Liver (tissue), 3 donors: ENCODE results near the gene RSPH4A.

Experiments used
- EGR1 ChIP-seq, 2 donors: IDR thresholded peaks; 2 replicates each; pipeline ENCODE4 v1.6.1; 2016 to 2018; ENCODE audit warnings: antibody characterized with exemption in 2 of 2, low read depth in 2 of 2
- FOXA1 ChIP-seq: IDR thresholded peaks from 2 replicates; pipeline ENCODE4 v1.6.1; 2016; ENCODE audit warnings: antibody characterized with exemption
- GABPA ChIP-seq, 2 donors: IDR thresholded peaks in 1 of 2; conservative IDR thresholded peaks in 1 of 2; 2 replicates each; pipeline ENCODE4 v1.6.1; 2016; ENCODE audit warnings: antibody characterized with exemption in 2 of 2, mild to moderate bottlenecking in 1 of 2, moderate library complexity in 1 of 2
- JUND ChIP-seq, 2 donors: IDR thresholded peaks; 2 replicates each; pipeline ENCODE4 v1.6.1; 2016; ENCODE audit warnings: antibody characterized with exemption in 2 of 2
- NR2F2 ChIP-seq: IDR thresholded peaks from 2 replicates; pipeline ENCODE4 v1.6.1; 2016; ENCODE audit warnings: antibody characterized with exemption
- RAD21 ChIP-seq, 2 donors: IDR thresholded peaks; 2 replicates each; pipeline ENCODE4 v1.6.1; 2016; ENCODE audit warnings: antibody characterized with exemption in 2 of 2, mild to moderate bottlenecking in 2 of 2
- REST ChIP-seq: IDR thresholded peaks from 2 replicates; pipeline ENCODE4 v1.6.1; 2016; ENCODE audit warnings: antibody characterized with exemption, mild to moderate bottlenecking
- RXRA ChIP-seq, 2 donors: IDR thresholded peaks; 2 replicates each; pipeline ENCODE4 v1.6.1; 2017 to 2018; ENCODE audit warnings: antibody characterized with exemption in 2 of 2, mild to moderate bottlenecking in 1 of 2
- SP1 ChIP-seq: IDR thresholded peaks from 2 replicates; pipeline ENCODE4 v1.6.1; 2018; ENCODE audit warnings: antibody characterized with exemption, mild to moderate bottlenecking
- TAF1 ChIP-seq: conservative IDR thresholded peaks from 2 replicates; pipeline ENCODE4 v1.6.1; 2016; ENCODE audit warnings: antibody characterized with exemption, mild to moderate bottlenecking
- YY1 ChIP-seq: IDR thresholded peaks from 2 replicates; pipeline ENCODE4 v1.6.1; 2016; ENCODE audit warnings: antibody characterized with exemption, mild to moderate bottlenecking
- TF ChIP-seq, protein P1 (sequence below): IDR thresholded peaks from 2 replicates; pipeline ENCODE4 v1.6.1; 2016; ENCODE audit warnings: antibody characterized with exemption
- TF ChIP-seq, protein P2 (sequence below): fragments of 150-350 bp; IDR thresholded peaks from 2 replicates; pipeline ENCODE4 v1.5.1; 2017; ENCODE audit warnings: improper control_type of control experiment, low read depth, low read length; ENCODE audit not compliant: missing input control
- TF ChIP-seq, protein P3 (sequence below): IDR thresholded peaks from 2 replicates; pipeline ENCODE4 v1.6.1; 2016; ENCODE audit warnings: antibody characterized with exemption
- donor health status: healthy.
- donor health status: healthy.

GRCh38 chr6:116575227-116575626 is 41.1 kb upstream of the RSPH4A start:
- TF ChIP-seq, protein P1, sequence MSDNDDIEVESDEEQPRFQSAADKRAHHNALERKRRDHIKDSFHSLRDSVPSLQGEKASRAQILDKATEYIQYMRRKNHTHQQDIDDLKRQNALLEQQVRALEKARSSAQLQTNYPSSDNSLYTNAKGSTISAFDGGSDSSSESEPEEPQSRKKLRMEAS, result no peak
- no peak for TF ChIP-seq REST
- no peak for TF ChIP-seq EGR1 (IDR thresholded peaks at IDR 0.05; ENCODE audit: low read depth in 2 of 2)
- TF ChIP-seq, protein P2, sequence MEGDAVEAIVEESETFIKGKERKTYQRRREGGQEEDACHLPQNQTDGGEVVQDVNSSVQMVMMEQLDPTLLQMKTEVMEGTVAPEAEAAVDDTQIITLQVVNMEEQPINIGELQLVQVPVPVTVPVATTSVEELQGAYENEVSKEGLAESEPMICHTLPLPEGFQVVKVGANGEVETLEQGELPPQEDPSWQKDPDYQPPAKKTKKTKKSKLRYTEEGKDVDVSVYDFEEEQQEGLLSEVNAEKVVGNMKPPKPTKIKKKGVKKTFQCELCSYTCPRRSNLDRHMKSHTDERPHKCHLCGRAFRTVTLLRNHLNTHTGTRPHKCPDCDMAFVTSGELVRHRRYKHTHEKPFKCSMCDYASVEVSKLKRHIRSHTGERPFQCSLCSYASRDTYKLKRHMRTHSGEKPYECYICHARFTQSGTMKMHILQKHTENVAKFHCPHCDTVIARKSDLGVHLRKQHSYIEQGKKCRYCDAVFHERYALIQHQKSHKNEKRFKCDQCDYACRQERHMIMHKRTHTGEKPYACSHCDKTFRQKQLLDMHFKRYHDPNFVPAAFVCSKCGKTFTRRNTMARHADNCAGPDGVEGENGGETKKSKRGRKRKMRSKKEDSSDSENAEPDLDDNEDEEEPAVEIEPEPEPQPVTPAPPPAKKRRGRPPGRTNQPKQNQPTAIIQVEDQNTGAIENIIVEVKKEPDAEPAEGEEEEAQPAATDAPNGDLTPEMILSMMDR, result no peak
- TF ChIP-seq SP1, result no peak
- TF ChIP-seq RXRA (IDR thresholded peaks at IDR 0.05), result no peak
- no peak for TF ChIP-seq YY1
- no peak for TF ChIP-seq RAD21 (IDR thresholded peaks at IDR 0.05)
- no peak for TF ChIP-seq TAF1
- no peak for TF ChIP-seq FOXA1
- no peak for TF ChIP-seq NR2F2
- no peak for TF ChIP-seq GABPA (IDR thresholded peaks at IDR 0.05 in 1 of 2, conservative IDR thresholded peaks at IDR 0.05 in 1 of 2)
- no peak for TF ChIP-seq JUND (IDR thresholded peaks at IDR 0.05)
- TF ChIP-seq, protein P3, sequence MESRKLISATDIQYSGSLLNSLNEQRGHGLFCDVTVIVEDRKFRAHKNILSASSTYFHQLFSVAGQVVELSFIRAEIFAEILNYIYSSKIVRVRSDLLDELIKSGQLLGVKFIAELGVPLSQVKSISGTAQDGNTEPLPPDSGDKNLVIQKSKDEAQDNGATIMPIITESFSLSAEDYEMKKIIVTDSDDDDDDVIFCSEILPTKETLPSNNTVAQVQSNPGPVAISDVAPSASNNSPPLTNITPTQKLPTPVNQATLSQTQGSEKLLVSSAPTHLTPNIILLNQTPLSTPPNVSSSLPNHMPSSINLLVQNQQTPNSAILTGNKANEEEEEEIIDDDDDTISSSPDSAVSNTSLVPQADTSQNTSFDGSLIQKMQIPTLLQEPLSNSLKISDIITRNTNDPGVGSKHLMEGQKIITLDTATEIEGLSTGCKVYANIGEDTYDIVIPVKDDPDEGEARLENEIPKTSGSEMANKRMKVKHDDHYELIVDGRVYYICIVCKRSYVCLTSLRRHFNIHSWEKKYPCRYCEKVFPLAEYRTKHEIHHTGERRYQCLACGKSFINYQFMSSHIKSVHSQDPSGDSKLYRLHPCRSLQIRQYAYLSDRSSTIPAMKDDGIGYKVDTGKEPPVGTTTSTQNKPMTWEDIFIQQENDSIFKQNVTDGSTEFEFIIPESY, result no peak
